Activated naive CD4-positive, alpha-beta T cell (primary cell): Measurements from ENCODE around the gene ZNF485.
"Not testable (repeated sequence)": the region's sequence is repeated elsewhere in the genome, so short reads cannot be mapped to it uniquely, and the experiment has no call there.

Experiments
- DNase-seq, 4 experiments: peaks; one replicate each; lab custom pipeline; 2025; lab: John Stamatoyannopoulos, UW

Gene ZNF485

GRCh38 chr10:43606323-43607198 lies at the start of gene ZNF485:
Gene ZNF485 (plus strand): TSS chr10:43606438. CDS start chr10:43607051, 613 bp downstream.
- peak; percentile 14 to 52 (median 30) for DNase-seq

- DNase-seq: no peak
Measured at GRCh38 chr10:43557214-43557613, 49.0 kb upstream of the ZNF485 start.

- no peak for DNase-seq
Measured at GRCh38 chr10:43569681-43570080, 36.6 kb upstream of the ZNF485 start.

- no peak for DNase-seq
Measured at GRCh38 chr10:43570971-43571370, 35.3 kb upstream of the ZNF485 start.

- DNase-seq: no peak
Measured at GRCh38 chr10:43573250-43574000, 32.8 kb upstream of the ZNF485 start.

GRCh38 chr10:43574001-43574892 lies 32.0 kb upstream of the ZNF485 start, which contains the start of gene ZNF239:
Gene ZNF239 (minus strand): TSS chr10:43574616. CDS start chr10:43558079, 16,537 bp downstream.
- peak; percentile 45 to 73 (median 58) for DNase-seq

GRCh38 chr10:43574906-43575305 lies 31.3 kb upstream of the ZNF485 start:
- no peak for DNase-seq

GRCh38 chr10:43576062-43576461 lies 30.2 kb upstream of the ZNF485 start:
- DNase-seq: no peak

GRCh38 chr10:43576580-43576979 lies 29.7 kb upstream of the ZNF485 start:
- no peak for DNase-seq

GRCh38 chr10:43584051-43584450 lies 22.2 kb upstream of the ZNF485 start:
- no peak for DNase-seq

- DNase-seq: no peak
Measured at GRCh38 chr10:43585046-43585445, 21.2 kb upstream of the ZNF485 start.

- no peak for DNase-seq
Measured at GRCh38 chr10:43585981-43586729, 20.1 kb upstream of the ZNF485 start.

- DNase-seq: not testable (repeated sequence)
Measured at GRCh38 chr10:43586730-43587115, 19.5 kb upstream of the ZNF485 start.

- DNase-seq: no peak
Measured at GRCh38 chr10:43591303-43591904, 14.8 kb upstream of the ZNF485 start.

GRCh38 chr10:43594944-43595589 lies 11.2 kb upstream of the ZNF485 start:
- no peak for DNase-seq

GRCh38 chr10:43595739-43596298 lies 10.4 kb upstream of the ZNF485 start:
- DNase-seq: no peak

- no peak for DNase-seq
Measured at GRCh38 chr10:43596546-43596945, 9.7 kb upstream of the ZNF485 start.

GRCh38 chr10:43598446-43598845 lies 7.8 kb upstream of the ZNF485 start:
- DNase-seq: no peak

- DNase-seq: no peak
Measured at GRCh38 chr10:43599333-43599732, 6.9 kb upstream of the ZNF485 start.

- DNase-seq: not testable (repeated sequence)
Measured at GRCh38 chr10:43601576-43601975, 4.7 kb upstream of the ZNF485 start.
